ENCODE results near the gene OSBPL6. TPM values are rescaled to one million over a fixed set of nuclear protein-coding genes. Genes with fewer than 3 reads are reported as not detected.

OSBPL6 gene
- total RNA-seq, 1 experiment from 2014 or later: 11.6 TPM

GRCh38 chr2:178385595-178386148, 191.4 kb downstream of the OSBPL6 start:
- H3K4me2 ChIP-seq (ENCODE audit: low read length): no peak overlapping the region
- BruUV-seq (replicated peaks): no TSS peak

GRCh38 chr2:178386986-178387597, 192.8 kb downstream of the OSBPL6 start:
- CTCF ChIA-PET: no interaction called here
- ATAC-seq (no peak), DNase-seq (ENCODE audit: low read depth, low spot score) (no peak)
- Histone ChIP-seq H3K27me3 (ENCODE audit: insufficient read depth, low read length) (no peaks in the 10 kb centered on the region), H4K20me1 (ENCODE audit: insufficient read depth) (no peaks in the 10 kb centered on the region), H2AFZ (ENCODE audit: low read depth, low read length, poor library complexity, severe bottlenecking) (no peak overlapping the region), H3K9me3 (ENCODE audit: control insufficient read depth in 1 of 2, insufficient read depth in 1 of 2, low read depth in 1 of 2, low read length in 2 of 2) (no peaks in the 10 kb centered on the region), H3K9me2 (ENCODE audit: insufficient read depth) (no peaks in the 10 kb centered on the region), H3K4me1 (ENCODE audit: control insufficient read depth in 1 of 2, insufficient read depth in 2 of 2, low read length in 2 of 2) (no peaks in the 10 kb centered on the region), H3K79me2 (ENCODE audit: insufficient read depth, low read length) (no peaks in the 10 kb centered on the region), H3K36me3 (ENCODE audit: control insufficient read depth in 1 of 2, insufficient read depth in 2 of 2, low read length in 2 of 2) (no peaks in the 10 kb centered on the region), H3K9ac (ENCODE audit: low read length) (no peak overlapping the region), H3K4me2 (ENCODE audit: low read length) (no peak overlapping the region), H3K27ac (ENCODE audit: low read depth, low read length) (no peak overlapping the region), H3K4me3 (replicated peaks in 1 of 2; ENCODE audit: low read depth in 1 of 2, low read length in 2 of 2) (no peak overlapping the region)
- TF ChIP-seq SP1 (IDR thresholded peaks at IDR 0.05; ENCODE audit: low read depth): no peak
- TF ChIP-seq POLR2AphosphoS5 (IDR thresholded peaks at IDR 0.05; ENCODE audit: low read depth, low read length): no peak
- no peak for TF ChIP-seq JUND (IDR thresholded peaks at IDR 0.05)
- TF ChIP-seq TCF7L2 (IDR thresholded peaks at IDR 0.05; ENCODE audit: borderline replicate concordance, extremely low read depth, insufficient read depth, insufficient read length): no peak
- no peak for TF ChIP-seq RAD21 (IDR thresholded peaks at IDR 0.05; ENCODE audit: low read depth)
- BruUV-seq (replicated peaks): no TSS peak
- intact Hi-C loops (cut with micrococcal nuclease): no loop called here
- RAD21 ChIA-PET (ENCODE audit: low non-redundant PET in 1 of 2, low total read pairs in 2 of 2, uncharacterized antibody in 2 of 2, unreplicated experiment in 2 of 2): no interaction called here
- POLR2A ChIA-PET: no interaction called here

More at GRCh38 chr2:178385595-178386148, 191.4 kb downstream of the OSBPL6 start:
- Histone ChIP-seq H3K79me2 (ENCODE audit: insufficient read depth, low read length) (no peaks in the 10 kb centered on the region), H3K9me3 (ENCODE audit: control insufficient read depth in 1 of 2, insufficient read depth in 1 of 2, low read depth in 1 of 2, low read length in 2 of 2) (no peaks in the 10 kb centered on the region), H3K36me3 (ENCODE audit: control insufficient read depth in 1 of 2, insufficient read depth in 2 of 2, low read length in 2 of 2) (no peaks in the 10 kb centered on the region), H4K20me1 (ENCODE audit: insufficient read depth) (no peaks in the 10 kb centered on the region), H3K27me3 (ENCODE audit: insufficient read depth, low read length) (no peaks in the 10 kb centered on the region), H3K9me2 (ENCODE audit: insufficient read depth) (no peaks in the 10 kb centered on the region), H3K27ac (ENCODE audit: low read depth, low read length) (no peak overlapping the region), H3K9ac (ENCODE audit: low read length) (no peak overlapping the region), H2AFZ (ENCODE audit: low read depth, low read length, poor library complexity, severe bottlenecking) (no peak overlapping the region), H3K4me3 (replicated peaks in 1 of 2; ENCODE audit: low read depth in 1 of 2, low read length in 2 of 2) (no peak overlapping the region), H3K4me1 (ENCODE audit: control insufficient read depth in 1 of 2, insufficient read depth in 2 of 2, low read length in 2 of 2) (no peaks in the 10 kb centered on the region)
- RAD21 ChIA-PET (ENCODE audit: low non-redundant PET in 1 of 2, low total read pairs in 2 of 2, uncharacterized antibody in 2 of 2, unreplicated experiment in 2 of 2): no interaction called here
- CTCF ChIA-PET: no interaction called here
- ATAC-seq (no peak), DNase-seq (ENCODE audit: low read depth, low spot score) (no peak)
- intact Hi-C loops (cut with micrococcal nuclease): no loop called here
- POLR2A ChIA-PET: no interaction called here
- TF ChIP-seq CBX3 (IDR thresholded peaks at IDR 0.05; ENCODE audit: low read depth) (no peak), ATF3 (IDR thresholded peaks at IDR 0.05) (no peak), SIN3A (IDR thresholded peaks at IDR 0.05; ENCODE audit: low read depth) (no peak)

Data from HCT116 (cell line).